Measurements from ENCODE around the gene ZBTB7A. TPM values are rescaled to one million over a fixed set of nuclear protein-coding genes. Genes with fewer than 3 reads are reported as not detected.

ZBTB7A gene
- total RNA-seq, 1 experiment from 2014 or later: 15.9 TPM

DNA sequence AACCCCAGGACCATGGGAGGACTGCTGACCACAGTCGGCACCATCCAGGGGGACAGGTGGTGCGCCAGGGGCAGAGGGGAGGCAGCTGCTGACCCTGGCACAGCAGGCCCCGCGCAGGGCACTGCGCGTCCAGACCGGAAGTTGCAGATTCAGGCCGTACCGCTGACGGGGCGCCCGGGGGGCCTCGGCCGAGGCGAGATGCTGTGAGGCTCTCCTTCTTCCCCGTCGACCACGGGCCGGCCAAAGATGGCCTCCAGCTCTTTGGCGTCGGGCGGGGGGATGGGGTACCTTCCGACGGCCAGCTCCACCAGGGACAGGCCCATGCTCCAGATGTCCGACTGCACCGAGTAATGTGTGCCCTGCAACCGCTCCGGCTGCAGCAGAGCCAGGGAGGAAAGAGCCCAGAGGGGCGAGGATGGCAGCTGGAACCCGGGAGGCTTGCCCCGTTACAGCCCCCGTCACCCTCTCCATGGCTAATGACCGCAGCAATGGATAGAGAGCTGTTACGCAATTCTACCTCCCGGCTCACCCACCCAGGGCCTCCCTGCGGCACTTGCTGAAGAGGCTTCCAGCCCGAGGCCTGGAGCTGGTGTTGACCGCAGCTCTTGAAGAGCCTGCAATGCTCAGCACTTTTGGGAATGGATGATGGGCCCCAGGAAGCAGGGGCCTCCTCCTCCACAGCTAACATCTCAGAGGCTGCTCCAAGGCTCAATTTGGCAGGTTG is 32.5 kb upstream of the ZBTB7A start:
- Histone ChIP-seq H3K4me1 (replicated peaks) (no peaks in the 10 kb centered on the region), H3K27me3 (replicated peaks) (no peaks in the 10 kb centered on the region), H3K27ac (no peak overlapping the region), H3K36me3 (peaks cover 88% of the 10 kb centered on the region), H3K4me3 (no peak overlapping the region), H3K9me3 (replicated peaks) (no peaks in the 10 kb centered on the region)
- DNase-seq (ENCODE audit: low read depth in 1 of 2, low spot score in 2 of 2): no peak

DNA sequence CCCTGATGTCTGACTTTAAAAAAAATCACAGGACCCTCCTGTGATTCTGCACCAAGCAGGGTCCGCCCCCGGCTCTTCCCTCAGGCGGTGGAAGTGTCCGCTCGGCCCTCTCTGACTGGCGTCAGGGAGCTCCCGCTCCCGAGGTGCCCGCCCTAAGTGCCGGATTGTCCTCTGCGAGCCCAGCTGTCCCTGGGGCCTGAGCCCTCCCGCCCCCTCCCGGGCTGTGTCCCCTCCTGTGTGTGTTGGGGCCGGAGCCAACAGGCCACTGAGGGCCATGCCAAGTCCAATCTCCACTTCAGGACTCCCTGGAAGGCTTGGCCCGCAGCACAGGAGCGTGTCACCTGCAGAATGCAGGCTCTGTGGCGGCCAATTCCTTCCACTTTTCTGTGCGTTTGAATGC is 31.8 kb upstream of the ZBTB7A start:
- Histone ChIP-seq H3K9me3 (replicated peaks) (no peaks in the 10 kb centered on the region), H3K4me3 (no peak overlapping the region), H3K27me3 (replicated peaks) (no peaks in the 10 kb centered on the region), H3K27ac (no peak overlapping the region), H3K36me3 (peaks cover 91% of the 10 kb centered on the region), H3K4me1 (replicated peaks) (no peaks in the 10 kb centered on the region)
- no peak for DNase-seq (ENCODE audit: low read depth in 1 of 2, low spot score in 2 of 2)

DNA sequence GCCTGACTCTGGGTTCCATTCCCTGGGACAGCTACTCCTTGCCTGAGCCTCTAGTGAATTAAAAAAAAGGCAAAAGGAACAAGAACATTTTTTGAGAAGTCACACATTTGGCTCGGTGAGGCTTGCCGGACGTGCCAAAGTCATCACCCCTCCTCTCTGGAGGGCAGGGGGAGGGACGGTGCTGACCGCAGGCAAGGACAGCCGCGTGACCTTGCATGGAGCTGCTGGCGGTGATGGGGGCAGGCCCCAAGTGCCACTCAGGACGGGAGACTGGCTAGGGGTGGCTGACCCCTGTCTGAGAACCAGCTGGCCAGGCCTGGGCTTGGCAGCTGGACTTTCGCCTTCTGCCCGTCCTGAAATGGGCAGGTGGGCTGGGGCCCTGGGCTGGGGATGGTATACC is 30.8 kb upstream of the ZBTB7A start:
- Histone ChIP-seq H3K27me3 (replicated peaks) (no peaks in the 10 kb centered on the region), H3K4me1 (replicated peaks) (no peaks in the 10 kb centered on the region), H3K9me3 (replicated peaks) (no peaks in the 10 kb centered on the region), H3K27ac (no peak overlapping the region), H3K36me3 (peaks cover 87% of the 10 kb centered on the region), H3K4me3 (no peak overlapping the region)
- no peak for DNase-seq (ENCODE audit: low read depth in 1 of 2, low spot score in 2 of 2)

DNA sequence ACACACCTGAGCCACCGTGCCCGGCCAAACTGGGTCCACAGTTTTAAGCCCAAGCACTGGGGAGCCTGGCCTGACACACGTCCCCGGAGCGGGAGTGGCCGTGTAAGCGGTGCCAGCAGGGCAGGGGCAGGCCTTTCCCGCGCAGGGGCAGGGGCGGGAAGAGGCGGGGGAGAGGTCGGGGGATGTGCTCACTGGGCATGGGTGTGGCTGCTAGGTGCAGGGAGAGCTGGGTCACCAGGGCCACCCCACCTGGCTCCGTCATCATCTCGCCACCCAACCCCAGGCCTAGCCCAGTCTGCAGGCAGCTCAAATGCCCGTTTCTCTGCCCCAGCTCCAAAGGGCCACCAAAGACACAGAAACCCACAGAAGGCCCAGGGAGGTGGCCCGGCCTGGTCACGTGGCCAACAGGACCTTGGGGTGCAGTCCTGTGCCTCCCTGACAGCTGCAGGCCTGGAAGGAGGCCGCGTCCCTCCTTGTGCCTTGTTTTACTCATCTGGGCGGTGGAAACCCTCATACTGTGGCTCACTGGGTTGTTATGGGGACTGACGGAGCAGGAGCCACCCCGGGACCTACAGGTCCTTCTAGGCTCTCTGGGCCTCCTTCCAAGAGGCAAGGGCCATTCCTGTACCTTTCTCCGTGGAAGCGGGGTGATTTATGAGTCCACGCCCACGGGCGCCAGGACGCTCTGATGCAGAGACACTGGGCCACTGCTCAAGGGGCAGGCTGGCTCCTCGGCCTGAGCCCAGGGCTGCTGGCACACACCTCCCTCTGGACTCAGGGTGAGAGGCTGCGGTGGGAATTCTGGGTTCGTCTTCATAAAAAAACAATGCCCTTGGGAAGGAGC is 29.6 kb upstream of the ZBTB7A start:
- Histone ChIP-seq H3K36me3 (peaks cover 84% of the 10 kb centered on the region), H3K9me3 (replicated peaks) (no peaks in the 10 kb centered on the region), H3K27me3 (replicated peaks) (no peaks in the 10 kb centered on the region), H3K27ac (no peak overlapping the region), H3K4me3 (no peak overlapping the region), H3K4me1 (replicated peaks) (no peaks in the 10 kb centered on the region)
- no peak for DNase-seq (ENCODE audit: low read depth in 1 of 2, low spot score in 2 of 2)

DNA sequence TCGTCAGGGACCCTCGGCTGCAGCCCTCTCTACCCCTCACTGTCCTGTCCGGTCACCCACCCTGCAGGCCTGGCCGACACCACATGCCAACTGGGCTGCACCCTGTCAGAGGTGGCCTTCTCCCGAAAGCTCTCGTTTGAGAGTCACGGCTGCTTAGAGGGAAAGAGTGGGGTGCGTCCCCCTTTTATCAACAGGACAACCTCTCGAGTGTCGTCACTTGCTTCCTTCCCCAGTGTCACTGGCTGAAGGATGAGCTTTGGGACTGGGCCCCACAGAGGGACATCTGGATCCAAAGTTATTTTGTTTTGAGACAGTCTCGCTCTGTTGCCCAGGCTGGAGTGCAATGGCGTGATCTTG is 28.8 kb upstream of the ZBTB7A start:
- Histone ChIP-seq H3K4me3 (no peak overlapping the region), H3K36me3 (peaks cover 83% of the 10 kb centered on the region), H3K9me3 (replicated peaks) (no peaks in the 10 kb centered on the region), H3K27me3 (replicated peaks) (no peaks in the 10 kb centered on the region), H3K4me1 (replicated peaks) (no peaks in the 10 kb centered on the region), H3K27ac (no peak overlapping the region)
- no peak for DNase-seq (ENCODE audit: low read depth in 1 of 2, low spot score in 2 of 2)

DNA sequence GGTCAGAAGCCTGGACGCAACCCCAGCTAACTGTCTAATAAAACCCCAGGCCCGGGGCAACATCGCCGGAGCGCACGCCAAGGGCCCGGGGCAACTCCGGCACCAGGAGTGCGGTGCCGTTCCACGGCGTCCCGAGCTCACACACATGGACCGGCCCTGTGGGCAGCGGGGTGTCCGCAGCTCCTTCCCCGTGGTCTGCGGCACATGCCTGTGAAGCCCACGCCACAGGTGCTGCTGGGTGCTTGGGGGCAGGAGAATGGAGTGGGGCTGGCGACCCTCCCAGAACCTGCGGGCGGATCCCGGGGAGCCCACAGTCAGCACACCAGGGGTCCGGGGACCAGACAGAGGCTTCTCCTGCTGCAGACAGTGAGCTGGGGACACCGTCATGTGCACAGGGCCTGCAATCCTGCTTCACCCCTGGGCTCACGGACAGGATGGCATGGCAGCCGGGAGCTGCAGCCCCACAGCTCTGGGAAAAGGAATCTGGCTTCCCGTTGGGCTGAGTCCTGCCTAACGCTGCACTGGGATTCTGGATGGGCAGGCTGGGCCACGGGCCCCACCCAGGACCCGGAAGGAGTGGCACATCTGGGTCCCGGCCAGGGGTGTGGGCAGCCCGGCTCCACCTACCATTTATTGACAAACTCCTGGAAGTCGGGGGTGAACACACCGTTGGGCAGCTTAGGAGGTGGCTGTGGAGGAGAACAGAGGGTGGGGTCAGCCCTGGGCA is 28.2 kb upstream of the ZBTB7A start:
- no peak for DNase-seq (ENCODE audit: low read depth in 1 of 2, low spot score in 2 of 2)
- Histone ChIP-seq H3K4me3 (no peak overlapping the region), H3K4me1 (replicated peaks) (no peaks in the 10 kb centered on the region), H3K27me3 (replicated peaks) (no peaks in the 10 kb centered on the region), H3K9me3 (replicated peaks) (no peaks in the 10 kb centered on the region), H3K36me3 (peaks cover 87% of the 10 kb centered on the region), H3K27ac (no peak overlapping the region)

DNA sequence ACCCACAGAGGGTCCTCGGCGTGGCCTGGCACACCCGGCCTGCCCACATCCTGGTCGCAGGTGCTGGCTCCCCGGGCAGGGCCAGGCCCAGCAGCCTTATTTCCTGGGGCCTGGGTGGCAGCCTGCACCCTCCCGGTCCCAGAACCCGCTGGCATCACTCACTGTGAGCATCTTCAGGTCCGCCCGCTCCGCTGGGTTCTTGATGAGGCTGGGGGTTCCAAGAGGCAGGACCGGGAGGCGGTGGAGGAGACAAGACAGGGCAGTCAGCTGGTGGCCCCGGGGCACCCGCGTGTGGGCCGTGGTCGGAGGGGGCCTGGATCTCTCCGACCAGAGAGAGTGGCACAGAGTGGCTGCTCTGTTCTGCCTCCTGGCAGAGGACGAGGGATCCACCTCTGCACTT is 27.6 kb upstream of the ZBTB7A start:
- H3K9me3 ChIP-seq (replicated peaks): no peaks in the 10 kb centered on the region
- H3K4me1 ChIP-seq (replicated peaks): no peaks in the 10 kb centered on the region
- H3K27me3 ChIP-seq (replicated peaks): no peaks in the 10 kb centered on the region
- no peak overlapping the region for H3K4me3 ChIP-seq
- peaks cover 87% of the 10 kb centered on the region for H3K36me3 ChIP-seq
- no peak for DNase-seq (ENCODE audit: low read depth in 1 of 2, low spot score in 2 of 2)
- no peak overlapping the region for H3K27ac ChIP-seq

DNA sequence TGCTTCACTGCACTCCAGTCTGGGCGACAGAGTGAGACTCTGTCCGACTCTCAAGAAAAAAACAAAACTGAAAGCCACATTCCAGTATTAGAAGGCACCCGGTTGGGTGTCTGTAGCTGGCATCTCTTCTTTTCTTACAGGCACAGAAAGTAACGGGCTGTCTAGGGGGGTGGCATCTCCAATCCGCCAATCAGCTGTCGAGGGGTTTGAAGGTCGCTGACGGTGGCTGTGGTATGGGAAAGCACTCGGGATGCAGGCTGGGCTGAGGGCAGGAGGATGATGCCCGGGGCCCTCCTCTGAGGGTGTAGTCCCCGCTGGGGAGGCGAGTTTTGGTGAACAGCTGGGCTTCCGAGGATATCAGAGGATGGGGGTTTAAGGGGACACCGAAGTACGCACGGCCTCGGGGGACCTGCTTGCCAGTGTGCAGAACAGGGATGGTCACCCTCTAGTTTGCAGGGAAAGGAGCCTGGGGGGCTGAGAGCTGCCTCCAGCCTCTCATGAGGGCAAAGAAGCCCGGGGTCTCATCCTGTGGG is 27.0 kb upstream of the ZBTB7A start:
- Histone ChIP-seq H3K27me3 (replicated peaks) (no peaks in the 10 kb centered on the region), H3K9me3 (replicated peaks) (no peaks in the 10 kb centered on the region), H3K36me3 (peaks cover 82% of the 10 kb centered on the region), H3K4me3 (no peak overlapping the region), H3K27ac (no peak overlapping the region), H3K4me1 (replicated peaks) (no peaks in the 10 kb centered on the region)
- DNase-seq (ENCODE audit: low read depth in 1 of 2, low spot score in 2 of 2): no peak

DNA sequence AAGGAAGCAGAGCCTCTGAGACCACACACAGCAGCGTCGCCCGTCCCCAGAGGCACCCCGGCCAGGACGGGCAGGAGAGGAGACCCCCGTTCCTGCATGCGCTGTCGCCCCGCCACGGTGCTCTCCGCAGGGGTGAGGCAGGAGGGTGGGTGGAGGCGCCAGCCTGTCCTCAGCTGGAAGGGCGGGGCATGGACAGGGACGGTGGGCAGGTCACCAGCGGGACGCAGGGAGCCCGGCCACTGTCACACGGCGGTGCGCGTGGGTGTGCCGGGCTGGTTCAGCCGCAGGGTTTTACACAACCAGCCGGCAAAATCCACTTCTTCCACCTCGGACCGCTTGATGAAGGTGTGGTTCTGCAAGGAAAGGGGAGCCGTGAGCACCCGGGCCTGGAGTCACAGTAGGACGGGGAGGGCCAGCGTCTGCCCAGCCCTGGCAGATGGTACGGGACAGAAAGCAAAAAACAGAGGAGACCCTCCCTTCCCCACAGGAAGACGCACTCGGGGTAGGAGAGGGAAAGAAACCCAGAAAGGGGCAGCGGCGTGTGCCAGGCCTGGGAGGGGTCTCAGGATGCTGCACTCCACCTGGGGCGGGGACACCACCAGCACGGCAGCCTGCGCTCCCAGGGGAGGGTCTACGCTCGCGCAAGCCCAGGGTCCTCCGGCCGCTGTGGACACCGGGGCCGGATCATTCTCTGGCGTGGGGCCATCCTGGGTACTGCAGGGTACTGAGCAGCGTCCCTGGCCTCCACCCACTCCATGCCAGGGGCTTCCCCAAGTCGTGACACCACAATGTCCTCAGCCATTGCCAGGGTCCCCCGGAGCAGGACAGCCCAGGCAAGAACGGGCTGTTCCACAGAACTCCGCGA is 23.9 kb upstream of the ZBTB7A start:
- DNase-seq (ENCODE audit: low read depth in 1 of 2, low spot score in 2 of 2): no peak
- Histone ChIP-seq H3K27me3 (replicated peaks) (no peaks in the 10 kb centered on the region), H3K27ac (no peak overlapping the region), H3K4me3 (no peak overlapping the region), H3K4me1 (replicated peaks) (no peaks in the 10 kb centered on the region), H3K9me3 (replicated peaks) (no peaks in the 10 kb centered on the region), H3K36me3 (peaks cover 55% of the 10 kb centered on the region)

DNA sequence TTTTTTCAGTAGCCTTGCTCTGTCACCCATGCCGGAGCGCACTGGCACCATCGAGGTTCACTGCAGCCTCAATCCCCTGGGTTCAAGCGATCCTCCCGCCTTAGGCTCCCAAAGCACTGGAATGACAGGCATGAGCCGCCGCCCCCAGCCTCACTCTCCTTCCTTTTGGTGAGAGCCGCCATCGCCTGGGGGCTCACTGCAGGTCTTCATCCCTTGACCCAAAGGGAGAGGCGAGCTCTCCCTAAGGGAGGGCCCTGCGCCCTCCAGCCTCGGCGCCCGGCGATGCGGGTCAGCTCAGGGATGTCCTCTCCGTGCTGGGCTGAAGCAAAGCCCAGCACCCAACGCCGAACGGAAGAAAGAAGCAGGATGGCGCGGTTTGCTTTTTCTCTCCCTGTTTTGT is 23.2 kb upstream of the ZBTB7A start:
- H3K4me1 ChIP-seq (replicated peaks): no peaks in the 10 kb centered on the region
- H3K4me3 ChIP-seq: no peak overlapping the region
- peaks cover 48% of the 10 kb centered on the region for H3K36me3 ChIP-seq
- H3K27me3 ChIP-seq (replicated peaks): no peaks in the 10 kb centered on the region
- H3K27ac ChIP-seq: no peak overlapping the region
- DNase-seq (ENCODE audit: low read depth in 1 of 2, low spot score in 2 of 2): no peak
- no peaks in the 10 kb centered on the region for H3K9me3 ChIP-seq (replicated peaks)

DNA sequence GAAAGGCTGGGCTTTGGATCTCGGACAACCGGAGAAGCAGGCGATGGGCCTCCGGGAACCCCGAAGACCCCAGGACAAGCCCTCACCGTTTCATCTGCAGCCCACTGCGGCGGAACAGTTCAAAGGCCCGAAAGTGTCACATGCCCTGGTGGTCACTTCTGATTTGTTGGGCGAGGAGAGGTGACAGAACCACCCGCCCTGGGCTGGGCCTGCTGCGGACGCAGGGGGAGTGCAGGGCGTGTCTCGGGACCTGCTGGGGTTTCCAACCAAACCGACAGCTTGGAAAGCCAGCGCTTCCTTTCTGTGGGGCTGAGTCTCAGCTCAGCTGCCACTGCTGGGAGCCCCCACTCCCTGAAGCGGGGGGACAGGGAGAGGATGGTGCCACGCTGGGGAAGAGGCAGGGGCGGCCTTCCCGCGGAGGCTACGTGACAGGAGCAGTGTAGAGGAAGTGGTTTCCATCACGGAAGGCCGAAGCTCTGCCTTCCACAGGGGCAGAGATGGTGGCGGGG is 22.8 kb upstream of the ZBTB7A start:
- no peak for DNase-seq (ENCODE audit: low read depth in 1 of 2, low spot score in 2 of 2)
- no peaks in the 10 kb centered on the region for H3K9me3 ChIP-seq (replicated peaks)
- no peak overlapping the region for H3K27ac ChIP-seq
- no peaks in the 10 kb centered on the region for H3K4me1 ChIP-seq (replicated peaks)
- H3K36me3 ChIP-seq: peaks cover 43% of the 10 kb centered on the region
- no peaks in the 10 kb centered on the region for H3K27me3 ChIP-seq (replicated peaks)
- no peak overlapping the region for H3K4me3 ChIP-seq

DNA sequence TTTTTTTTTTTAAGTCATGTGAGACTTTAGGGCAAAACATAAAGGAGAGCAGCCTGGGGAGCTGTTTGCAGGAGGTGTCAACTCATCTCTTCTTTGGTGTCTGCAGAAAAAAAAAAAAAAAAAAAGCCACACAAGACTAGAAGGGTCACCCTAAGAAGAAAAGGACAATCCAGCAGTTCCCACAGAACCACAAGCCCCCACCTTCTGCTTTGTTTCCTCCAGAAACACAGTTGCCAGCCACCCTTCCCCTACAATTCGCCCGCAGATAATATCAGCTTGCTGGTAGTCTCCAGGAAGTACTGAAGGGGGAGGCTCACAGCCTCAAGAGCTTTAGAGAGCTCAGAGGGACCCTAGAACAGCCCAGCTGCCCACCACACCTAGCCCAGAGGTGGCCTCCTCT is 22.3 kb upstream of the ZBTB7A start:
- Histone ChIP-seq H3K4me1 (replicated peaks) (no peaks in the 10 kb centered on the region), H3K36me3 (peaks cover 39% of the 10 kb centered on the region)
- DNase-seq (ENCODE audit: low read depth in 1 of 2, low spot score in 2 of 2): no peak

More for the DNA sequence above, 22.3 kb upstream of the ZBTB7A start:
- H3K27ac ChIP-seq: no peak overlapping the region
- H3K27me3 ChIP-seq (replicated peaks): no peaks in the 10 kb centered on the region
- no peak overlapping the region for H3K4me3 ChIP-seq
- H3K9me3 ChIP-seq (replicated peaks): no peaks in the 10 kb centered on the region
